HG02870 (cell line): ENCODE measurements around the gene HIPK2.

Source experiments
- ATAC-seq: cut with Tn5 transposase; IDR thresholded peaks from one replicate; pipeline ENCODE4 v1.9.1; 2021; ENCODE audit warnings: mild to moderate bottlenecking, moderate library complexity; ENCODE audit not compliant: unreplicated experiment

Gene HIPK2

DNA sequence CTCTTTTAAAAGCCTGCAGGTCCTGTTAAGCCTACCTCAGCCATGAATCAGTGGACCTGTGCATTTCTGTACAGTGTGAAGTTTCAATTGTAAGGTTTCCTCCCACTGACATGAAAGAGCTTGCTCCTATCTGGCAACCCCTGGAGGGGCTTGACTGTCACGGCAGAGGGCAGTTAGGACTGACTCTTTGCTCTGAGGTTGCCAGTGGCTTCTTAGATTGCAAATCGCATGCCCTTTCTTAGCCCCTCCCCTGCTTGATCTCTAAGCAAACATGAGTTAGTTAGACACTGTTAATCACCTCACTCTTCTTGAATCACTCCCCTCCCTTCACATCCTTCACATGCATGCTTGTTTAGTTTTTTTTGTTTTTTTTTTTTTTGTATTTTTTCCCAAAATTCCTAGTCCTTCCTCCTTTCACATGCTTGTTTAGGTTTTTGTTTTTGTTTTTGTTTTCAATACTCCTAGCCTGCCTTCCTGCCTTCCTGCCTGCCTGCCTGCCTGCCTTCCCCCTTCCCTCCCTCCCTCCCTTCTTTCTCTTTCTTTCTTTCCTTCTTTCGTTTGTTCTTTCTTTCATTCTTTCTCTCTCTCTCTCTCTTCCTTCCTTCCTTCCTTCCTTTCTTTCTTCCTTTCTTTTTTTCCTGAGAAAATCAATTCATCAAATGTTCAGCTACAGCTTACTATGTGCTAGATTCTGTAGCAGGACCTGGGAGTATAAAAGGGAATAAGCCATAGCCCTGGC is 6.0 kb upstream of the HIPK2 start:
- no peak for ATAC-seq

DNA sequence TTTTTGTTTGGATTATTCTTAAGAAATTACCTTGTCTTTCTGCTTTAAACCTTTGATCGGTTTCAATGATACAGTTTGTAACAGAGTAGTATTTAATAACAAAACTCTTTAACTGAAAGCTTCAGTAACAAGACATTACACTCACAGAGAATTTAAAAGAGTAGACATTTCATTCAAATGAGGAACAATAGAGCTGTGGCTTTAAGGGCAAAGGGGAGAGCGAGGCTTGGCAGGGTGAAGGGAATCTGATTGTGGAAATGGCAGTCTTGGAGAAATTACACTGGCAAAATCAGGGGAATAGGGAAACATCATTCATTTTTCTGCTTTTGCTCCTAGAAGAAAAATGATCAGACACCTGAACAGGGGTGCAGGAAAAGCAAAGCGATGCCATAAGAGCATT is 5.1 kb upstream of the HIPK2 start:
- ATAC-seq = no peak

DNA sequence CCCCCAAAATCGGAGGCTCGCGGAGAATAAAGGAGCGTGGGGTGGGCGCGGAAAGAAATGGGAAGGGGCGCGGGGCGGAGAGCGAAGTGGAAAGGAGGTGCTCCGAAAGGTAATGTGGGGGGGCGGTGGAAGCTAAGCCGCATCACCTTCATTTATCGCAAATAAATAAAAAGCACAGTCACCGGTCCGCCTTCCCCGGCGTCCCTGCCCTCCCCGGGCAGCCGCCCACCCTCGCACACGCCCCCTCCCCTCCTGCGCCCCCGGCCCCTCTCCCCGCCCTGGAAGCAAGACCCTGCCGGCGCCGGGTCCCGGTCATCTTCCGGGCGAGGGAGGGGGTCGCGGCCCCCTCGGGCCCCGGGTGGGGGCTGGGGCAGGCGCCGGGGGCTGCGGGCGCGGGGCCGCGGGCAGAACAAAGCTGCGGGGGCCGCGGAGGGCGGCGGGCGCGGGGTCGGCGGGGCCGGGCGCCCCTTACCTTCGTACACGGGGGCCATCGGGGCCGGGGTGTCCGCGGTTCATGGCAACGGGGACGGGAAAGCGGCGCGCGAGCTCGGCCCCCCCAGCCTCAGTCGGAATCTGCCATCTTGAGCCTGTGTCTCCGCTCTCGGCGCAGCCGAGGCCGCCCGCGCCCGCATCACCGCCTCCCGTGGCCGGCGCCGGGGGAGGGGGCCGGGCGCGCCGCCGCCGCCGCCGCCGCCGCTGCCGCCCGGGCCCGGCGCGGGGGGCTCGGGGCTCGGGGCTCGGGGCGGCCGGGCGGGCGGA is 486 bp downstream of the HIPK2 start:
- no peak for ATAC-seq

- no peak for ATAC-seq
Observed at GRCh38 chr7:139776486-139777132, 1.2 kb downstream of the HIPK2 start.

DNA sequence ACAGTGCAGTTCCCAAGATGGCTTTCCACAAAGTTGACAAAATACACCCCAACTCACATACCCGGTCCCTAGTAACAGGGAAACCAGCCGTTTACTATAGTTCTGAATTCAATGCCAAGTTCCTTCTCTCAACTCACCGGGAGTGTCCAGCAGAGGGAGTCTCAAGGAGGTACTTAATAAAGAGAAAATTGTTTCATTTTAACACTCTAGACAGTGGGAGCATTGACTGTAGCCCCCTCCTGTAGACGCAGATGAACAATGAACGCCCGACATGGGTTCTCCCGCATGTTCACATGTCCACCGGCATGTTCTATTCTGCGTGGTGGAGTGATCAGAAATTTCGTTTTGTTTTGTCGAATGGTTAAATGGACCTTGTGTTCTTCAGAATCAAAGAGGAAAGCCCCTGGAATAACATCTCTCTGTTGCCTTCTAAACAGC is 1.9 kb downstream of the HIPK2 start:
- peak; percentile 29 for ATAC-seq

- no peak for ATAC-seq
Observed at GRCh38 chr7:139774376-139774775, 3.4 kb downstream of the HIPK2 start.

DNA sequence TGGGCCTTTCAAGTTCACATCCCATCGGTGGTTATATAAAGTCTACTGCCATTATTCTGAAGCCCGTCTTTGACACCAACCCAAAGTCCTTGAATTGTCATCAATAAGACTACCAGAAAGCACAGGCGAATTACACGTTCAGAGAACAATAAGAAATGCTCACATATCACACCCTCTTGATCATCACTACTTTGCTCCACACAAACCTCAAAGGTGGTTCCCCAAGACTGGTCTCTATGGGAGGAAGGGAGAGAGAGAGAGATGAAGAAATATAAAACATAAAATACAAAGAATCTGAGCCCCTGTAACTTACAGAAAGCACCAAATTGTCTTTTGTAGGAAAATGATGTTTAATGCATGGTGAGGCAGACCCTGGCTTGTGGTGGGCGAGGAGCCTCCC is 4.4 kb downstream of the HIPK2 start:
- no peak for ATAC-seq

DNA sequence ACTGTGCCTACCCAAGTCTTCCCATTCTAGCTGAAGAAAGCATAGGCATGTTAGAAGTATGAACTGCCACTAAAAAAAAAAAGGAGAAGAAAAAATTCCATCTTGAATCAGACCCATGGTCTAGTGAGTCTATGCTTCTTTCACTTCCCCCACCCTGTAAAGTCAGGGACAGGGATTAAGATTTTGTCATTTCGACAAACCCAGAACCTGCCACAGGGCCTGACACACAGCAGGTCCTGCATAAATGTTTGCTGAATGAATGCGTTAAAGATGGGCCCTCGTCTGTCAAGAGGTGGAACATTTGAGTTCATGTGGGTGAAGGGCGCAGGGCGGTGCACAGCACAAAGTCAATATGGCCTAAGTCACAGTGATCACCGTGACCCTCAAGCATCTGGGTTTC is 4.9 kb downstream of the HIPK2 start:
- ATAC-seq = no peak

GRCh38 chr7:139772115-139772514 is 5.7 kb downstream of the HIPK2 start:
- ATAC-seq = no peak

GRCh38 chr7:139771001-139771956 is 6.5 kb downstream of the HIPK2 start:
- ATAC-seq = no peak

DNA sequence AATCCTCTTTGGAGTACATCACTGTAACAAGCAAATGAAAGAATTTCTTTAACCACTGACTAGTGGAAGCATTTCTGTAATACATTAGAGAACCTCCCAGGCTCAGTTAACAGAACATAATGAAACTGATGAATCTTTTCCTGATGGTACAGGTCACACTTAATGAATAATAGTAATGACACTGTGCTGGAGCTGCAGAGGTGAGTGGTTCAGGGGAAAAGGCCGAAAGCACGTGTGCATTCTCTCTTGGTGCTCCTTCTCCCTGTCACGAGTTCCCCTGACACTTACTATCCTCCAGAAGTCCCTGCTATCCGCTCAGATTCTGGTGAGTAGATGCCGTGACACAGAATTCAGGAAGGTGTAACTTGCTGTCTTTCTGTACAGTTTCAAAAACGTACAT is 8.0 kb downstream of the HIPK2 start:
- ATAC-seq = no peak

DNA sequence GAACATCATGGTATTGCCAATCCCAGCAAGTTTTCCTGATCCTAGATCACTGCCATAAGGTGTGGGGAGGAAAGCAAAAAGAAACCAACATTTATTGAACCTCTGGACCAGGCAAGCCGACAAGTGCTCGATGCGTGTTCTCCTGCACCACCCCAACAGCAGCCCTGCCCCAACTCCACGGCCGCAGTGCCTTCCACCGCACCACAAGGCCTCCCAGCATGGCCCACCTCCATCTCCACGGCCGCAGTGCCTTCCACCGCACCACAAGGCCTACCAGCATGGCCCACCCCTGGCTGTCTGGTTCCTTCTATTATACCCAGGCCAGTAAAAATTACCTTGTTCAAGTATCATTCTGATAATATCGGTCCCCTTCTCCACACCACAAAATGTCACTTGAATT is 8.7 kb downstream of the HIPK2 start:
- no peak for ATAC-seq

DNA sequence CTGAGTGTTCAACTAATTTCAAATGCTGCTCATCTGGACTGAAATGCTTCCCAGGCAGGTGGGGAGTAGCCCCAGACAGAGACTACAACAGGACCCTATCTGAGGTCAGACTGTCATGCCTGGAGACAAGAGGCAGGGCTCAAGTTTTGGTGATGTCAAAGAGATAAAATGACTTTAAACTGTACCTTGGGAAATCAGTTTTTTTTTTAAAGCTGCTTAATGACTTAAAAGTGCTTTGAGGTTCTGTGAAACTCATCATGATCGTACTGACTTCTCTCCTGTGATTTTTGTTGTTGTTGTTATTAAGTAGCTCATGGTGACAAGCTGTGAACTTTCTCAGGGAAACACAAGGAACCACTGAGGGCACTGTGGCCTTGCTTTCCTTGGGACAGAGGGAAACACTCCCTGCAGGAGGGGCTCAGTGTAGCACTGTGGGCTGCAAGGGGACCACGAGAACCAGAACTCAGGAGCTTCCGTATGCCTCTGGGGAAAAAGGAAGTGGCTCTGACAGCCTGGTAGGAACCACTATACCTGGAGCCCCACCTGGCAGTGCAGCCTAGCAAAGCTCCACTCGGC is 9.5 kb downstream of the HIPK2 start:
- no peak for ATAC-seq

DNA sequence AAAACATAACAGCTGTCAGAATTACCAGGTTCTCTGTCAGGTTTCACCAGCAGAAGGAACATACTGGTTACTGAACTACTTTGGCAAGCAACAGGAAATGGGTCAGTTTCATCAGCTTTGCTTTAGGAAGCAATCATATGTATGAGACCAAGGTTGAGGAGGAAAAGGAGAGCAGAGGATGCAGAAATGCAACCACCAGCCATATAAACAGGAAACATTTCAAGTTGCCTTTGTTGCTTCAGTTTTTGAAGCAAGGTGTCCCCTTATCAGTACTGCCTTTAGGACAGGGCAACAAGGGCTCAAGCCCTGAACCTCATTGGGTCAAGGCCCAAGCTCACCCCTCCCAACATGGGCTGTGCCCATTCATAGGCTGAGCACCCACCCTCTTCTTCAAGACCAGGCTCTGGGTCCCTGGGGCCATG is 10.2 kb downstream of the HIPK2 start:
- peak; percentile 90 for ATAC-seq

DNA sequence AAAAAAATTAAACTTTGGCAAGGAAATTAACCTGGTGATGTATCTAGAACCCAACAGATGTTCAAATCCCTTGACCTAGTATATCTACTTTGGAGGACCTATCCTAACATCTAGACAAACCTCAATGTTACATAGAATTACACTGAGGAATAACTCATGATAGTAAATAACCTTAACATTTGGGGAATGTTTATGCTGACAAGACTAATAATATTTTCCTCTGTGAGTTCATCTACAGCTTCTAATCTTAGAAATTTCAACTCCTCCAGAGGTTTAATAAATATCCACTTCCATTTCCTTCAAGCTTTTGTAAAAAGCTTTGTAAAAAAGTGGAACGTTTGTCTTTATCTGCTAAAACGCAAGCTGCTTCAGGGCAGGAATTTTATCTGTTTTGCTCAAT is 12.7 kb downstream of the HIPK2 start:
- ATAC-seq = no peak

DNA sequence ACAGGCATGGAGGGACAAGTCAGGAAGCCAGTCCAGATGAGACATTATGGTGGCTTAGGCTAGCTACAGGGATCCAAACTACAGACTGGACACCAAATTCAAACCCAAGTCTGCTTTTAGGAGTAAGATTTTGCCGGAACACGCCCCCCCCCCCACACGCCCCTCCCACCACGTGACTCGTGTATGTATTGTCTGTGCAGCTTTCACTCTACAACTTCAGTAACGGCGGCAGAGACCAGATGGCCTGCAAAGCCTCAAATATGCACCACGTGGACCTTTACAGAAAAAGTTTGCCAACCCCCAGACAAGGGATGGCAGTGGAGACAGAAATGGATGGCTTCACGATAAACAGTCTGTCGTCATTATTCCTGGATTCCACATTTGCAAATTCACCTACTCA is 14.5 kb downstream of the HIPK2 start:
- ATAC-seq = no peak

GRCh38 chr7:139762886-139763285 is 14.9 kb downstream of the HIPK2 start:
- ATAC-seq = no peak

DNA sequence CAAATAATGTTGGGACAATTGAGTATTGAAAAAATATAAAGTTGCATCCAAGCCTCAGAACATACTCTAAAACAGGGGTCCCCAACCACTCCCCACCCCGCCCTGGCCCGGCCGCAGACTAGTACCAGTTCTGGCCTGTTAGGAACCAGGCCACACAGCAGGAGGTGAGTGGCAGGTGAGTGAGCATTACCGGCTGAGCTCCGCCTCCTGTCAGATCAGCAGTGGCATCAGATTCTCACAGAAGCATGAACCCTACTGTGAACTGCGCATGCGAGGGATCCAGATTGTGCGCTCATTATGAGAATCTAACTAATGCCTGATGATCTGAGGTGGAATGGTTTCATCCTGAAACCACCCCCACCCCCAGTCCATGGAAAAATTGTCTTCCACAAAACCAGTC is 19.4 kb downstream of the HIPK2 start:
- no peak for ATAC-seq

- no peak for ATAC-seq
Observed at GRCh38 chr7:139757968-139758367, 19.8 kb downstream of the HIPK2 start.

- ATAC-seq = no peak
Observed at GRCh38 chr7:139753693-139754111, 24.1 kb downstream of the HIPK2 start.
